ENCODE measurements around the gene KRT9. TPM values are rescaled to one million over a fixed set of nuclear protein-coding genes. Genes with fewer than 3 reads are reported as not detected.
"Not testable (repeated sequence)": the region's sequence is repeated elsewhere in the genome, so short reads cannot be mapped to it uniquely, and the experiment has no call there.

Gene KRT9
- total RNA-seq, 1 experiment from 2014 or later: not detected

DNA sequence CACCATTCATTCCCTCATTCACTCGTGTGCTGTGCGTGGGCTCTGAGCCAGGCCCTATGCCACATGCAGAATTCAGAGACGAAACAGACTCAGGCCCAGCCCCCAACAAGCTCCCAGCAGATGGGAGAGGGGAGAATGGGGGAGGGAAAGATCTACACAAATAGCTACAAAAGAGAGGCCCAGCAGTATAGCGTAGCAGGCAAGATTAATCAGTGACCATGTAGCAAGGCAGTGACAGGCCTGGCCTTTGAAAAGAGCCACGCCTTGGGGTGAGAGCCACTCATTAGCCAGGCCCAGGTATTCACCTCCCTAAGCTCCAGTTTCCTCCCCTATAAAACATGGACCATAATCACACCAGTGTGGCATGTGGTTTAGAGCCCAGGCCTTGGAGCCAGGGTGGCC, 27.4 kb downstream of the KRT9 start:
- H3K27me3 Mint-ChIP-seq (ENCODE audit: unreplicated experiment): no peaks in the 10 kb centered on the region
- peak; percentile 84 for DNase-seq
- TF ChIP-seq, protein P1, sequence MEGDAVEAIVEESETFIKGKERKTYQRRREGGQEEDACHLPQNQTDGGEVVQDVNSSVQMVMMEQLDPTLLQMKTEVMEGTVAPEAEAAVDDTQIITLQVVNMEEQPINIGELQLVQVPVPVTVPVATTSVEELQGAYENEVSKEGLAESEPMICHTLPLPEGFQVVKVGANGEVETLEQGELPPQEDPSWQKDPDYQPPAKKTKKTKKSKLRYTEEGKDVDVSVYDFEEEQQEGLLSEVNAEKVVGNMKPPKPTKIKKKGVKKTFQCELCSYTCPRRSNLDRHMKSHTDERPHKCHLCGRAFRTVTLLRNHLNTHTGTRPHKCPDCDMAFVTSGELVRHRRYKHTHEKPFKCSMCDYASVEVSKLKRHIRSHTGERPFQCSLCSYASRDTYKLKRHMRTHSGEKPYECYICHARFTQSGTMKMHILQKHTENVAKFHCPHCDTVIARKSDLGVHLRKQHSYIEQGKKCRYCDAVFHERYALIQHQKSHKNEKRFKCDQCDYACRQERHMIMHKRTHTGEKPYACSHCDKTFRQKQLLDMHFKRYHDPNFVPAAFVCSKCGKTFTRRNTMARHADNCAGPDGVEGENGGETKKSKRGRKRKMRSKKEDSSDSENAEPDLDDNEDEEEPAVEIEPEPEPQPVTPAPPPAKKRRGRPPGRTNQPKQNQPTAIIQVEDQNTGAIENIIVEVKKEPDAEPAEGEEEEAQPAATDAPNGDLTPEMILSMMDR (IDR thresholded peaks at IDR 0.05; ENCODE audit: unreplicated experiment): no peak
- H3K9me3 Mint-ChIP-seq (ENCODE audit: low read depth, unreplicated experiment): no peaks in the 10 kb centered on the region
- peaks cover 31% of the 10 kb centered on the region for H3K36me3 Mint-ChIP-seq (ENCODE audit: insufficient read depth, unreplicated experiment)
- CTCF ChIA-PET: interaction anchor here (0.7 to 7.7 kb wide), 13 partner anchors 9 to 741 kb away, joined by 3 to 471 read pairs (median 3); partner anchors contain the start of genes KRT15, KRT17 and KRT19
- H3K4me3 Mint-ChIP-seq (ENCODE audit: low read depth, unreplicated experiment): peak overlapping the region; percentile 28
- peak overlapping the region; percentile 56 for H3K27ac Mint-ChIP-seq (ENCODE audit: unreplicated experiment)
- no TSS peak for BruUV-seq (replicated peaks)
- H3K4me1 Mint-ChIP-seq (ENCODE audit: low read depth, unreplicated experiment): peaks cover 98% of the 10 kb centered on the region
- intact Hi-C loops (cut with micrococcal nuclease; ENCODE audit: unreplicated experiment): no loop called here

DNA sequence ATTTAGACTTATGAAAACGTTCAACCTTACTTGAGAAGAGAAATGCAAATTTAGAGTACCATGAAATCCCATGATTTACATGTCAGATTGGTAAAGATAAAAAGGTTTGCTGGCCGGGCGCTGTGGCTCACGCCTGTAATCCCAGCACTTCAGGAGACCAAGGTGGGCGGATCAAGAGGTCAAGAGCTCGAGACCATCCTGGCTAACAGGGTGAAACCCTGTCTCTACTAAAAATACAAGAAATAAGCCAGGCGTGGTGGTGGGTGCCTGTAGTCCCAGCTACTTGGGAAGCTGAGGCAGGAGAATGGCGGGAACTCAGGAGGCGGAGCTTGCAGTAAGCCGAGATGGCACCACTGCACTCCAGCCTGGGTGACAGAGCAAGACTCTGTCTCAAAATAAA, 29.1 kb downstream of the KRT9 start:
- H3K4me3 Mint-ChIP-seq (ENCODE audit: low read depth, unreplicated experiment); H3K27ac Mint-ChIP-seq (ENCODE audit: unreplicated experiment); BruUV-seq (replicated peaks); H3K9me3 Mint-ChIP-seq (ENCODE audit: low read depth, unreplicated experiment); H3K27me3 Mint-ChIP-seq (ENCODE audit: unreplicated experiment); intact Hi-C loops (cut with micrococcal nuclease; ENCODE audit: unreplicated experiment); DNase-seq: not testable (repeated sequence)
- Mint-ChIP-seq H3K4me1 (ENCODE audit: low read depth, unreplicated experiment) (peaks cover 95% of the 10 kb centered on the region), H3K36me3 (ENCODE audit: insufficient read depth, unreplicated experiment) (peaks cover 14% of the 10 kb centered on the region)
- CTCF ChIA-PET: interaction anchor here (0.5 to 3.8 kb wide), 3 partner anchors 10 to 883 kb away, joined by 3 to 35 read pairs (median 4); partner anchors contain the start of gene KRT19

DNA sequence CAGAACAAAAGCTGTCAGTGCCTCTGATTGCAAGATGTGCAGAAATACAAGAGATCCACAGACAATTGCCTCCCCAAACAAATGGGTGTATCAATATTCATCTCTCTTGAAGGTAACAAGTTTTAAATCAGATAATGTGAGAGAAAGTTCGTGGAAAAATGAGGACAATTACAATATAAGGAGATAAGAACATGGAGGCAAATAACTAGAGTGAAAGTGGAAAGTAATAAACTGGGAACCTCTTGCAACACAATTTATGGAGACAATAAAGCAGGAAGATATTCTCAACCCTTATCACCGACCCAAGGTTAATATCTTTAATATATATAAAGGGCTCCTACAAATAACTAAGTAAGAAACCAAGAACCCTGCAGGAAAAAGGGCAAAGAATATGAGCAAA, 29.5 kb downstream of the KRT9 start:
- H3K4me3 Mint-ChIP-seq (ENCODE audit: low read depth, unreplicated experiment): no peak overlapping the region
- intact Hi-C loops (cut with micrococcal nuclease; ENCODE audit: unreplicated experiment): no loop called here
- no peaks in the 10 kb centered on the region for H3K9me3 Mint-ChIP-seq (ENCODE audit: low read depth, unreplicated experiment)
- H3K4me1 Mint-ChIP-seq (ENCODE audit: low read depth, unreplicated experiment): peaks cover 95% of the 10 kb centered on the region
- TF ChIP-seq, protein P1 (IDR thresholded peaks at IDR 0.05; ENCODE audit: unreplicated experiment): no peak
- CTCF ChIA-PET: interaction anchor here (0.7 to 3.8 kb wide), 4 partner anchors 10 to 187 kb away, joined by 3 to 35 read pairs (median 8); partner anchors contain the start of gene KRT19
- no TSS peak for BruUV-seq (replicated peaks)
- no peak overlapping the region for H3K27ac Mint-ChIP-seq (ENCODE audit: unreplicated experiment)
- H3K36me3 Mint-ChIP-seq (ENCODE audit: insufficient read depth, unreplicated experiment): peaks cover 10% of the 10 kb centered on the region
- H3K27me3 Mint-ChIP-seq (ENCODE audit: unreplicated experiment): no peaks in the 10 kb centered on the region
- no peak for DNase-seq

DNA sequence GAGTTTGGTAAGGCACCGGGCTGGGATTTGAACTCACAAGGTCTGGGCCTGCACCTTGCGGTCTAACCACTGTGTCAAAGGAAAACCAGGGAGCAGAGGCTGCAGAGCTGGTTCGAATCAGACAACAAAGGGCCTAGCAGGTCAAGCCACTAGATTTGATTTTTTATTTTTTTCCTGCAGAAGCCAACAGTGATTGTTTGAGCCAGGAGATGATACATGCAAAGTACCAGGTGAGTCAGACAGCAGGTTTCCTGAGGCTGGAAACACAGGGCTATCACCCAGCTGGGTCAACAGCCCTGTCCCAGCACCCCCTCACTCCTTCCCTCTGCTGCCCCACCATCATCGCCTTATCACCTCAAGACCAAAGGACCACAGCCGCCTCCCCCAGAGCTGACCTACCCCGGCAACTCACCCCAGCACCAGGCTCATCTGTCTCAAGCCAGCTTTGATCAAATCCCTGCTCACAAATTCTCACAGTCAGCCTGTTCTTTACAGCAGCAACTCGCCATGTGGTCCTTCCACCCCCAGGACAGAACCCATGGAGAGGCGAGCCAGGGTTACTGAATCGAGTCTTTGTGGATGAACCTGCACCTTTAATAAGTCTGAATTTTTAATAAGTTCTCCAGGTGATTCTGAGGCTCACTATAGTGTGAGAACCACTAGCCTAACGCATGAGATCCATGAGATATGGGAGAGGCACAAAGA, 30.8 kb downstream of the KRT9 start:
- DNase-seq: peak; percentile 56
- intact Hi-C loops (cut with micrococcal nuclease; ENCODE audit: unreplicated experiment): no loop called here
- no peaks in the 10 kb centered on the region for H3K27me3 Mint-ChIP-seq (ENCODE audit: unreplicated experiment)
- CTCF ChIA-PET: interaction anchor here (0.6 to 3.8 kb wide), 6 partner anchors 8 to 619 kb away, joined by 3 to 35 read pairs (median 9); partner anchors contain the start of gene KRT19
- H3K4me1 Mint-ChIP-seq (ENCODE audit: low read depth, unreplicated experiment): peaks cover 95% of the 10 kb centered on the region
- TF ChIP-seq, protein P1 (IDR thresholded peaks at IDR 0.05; ENCODE audit: unreplicated experiment): no peak
- no peaks in the 10 kb centered on the region for H3K9me3 Mint-ChIP-seq (ENCODE audit: low read depth, unreplicated experiment)
- BruUV-seq (replicated peaks): no TSS peak
- H3K36me3 Mint-ChIP-seq (ENCODE audit: insufficient read depth, unreplicated experiment): peaks cover 5% of the 10 kb centered on the region
- no peak overlapping the region for H3K4me3 Mint-ChIP-seq (ENCODE audit: low read depth, unreplicated experiment)
- H3K27ac Mint-ChIP-seq (ENCODE audit: unreplicated experiment): peak overlapping the region; percentile 80
